Upper lobe of right lung (tissue), 1 donor: ENCODE data around the gene ESR1. TPM values are rescaled to one million over a fixed set of nuclear protein-coding genes. Genes with fewer than 3 reads are reported as not detected.

Experiments used
- ATAC-seq: fragments of 200-7000 bp; cut with Tn5 transposase; one replicate; pipeline ENCODE4 v1.9.1; 2020; ENCODE audit warnings: mild to moderate bottlenecking, moderate library complexity
- DNase-seq: peaks from one replicate; pipeline ENCODE4 v3.0.0-alpha.2; 2020
- H3K27ac ChIP-seq: fragments of 200-600 bp; one replicate; pipeline ENCODE4 v1.8.0; 2022
- H3K27me3 ChIP-seq: fragments of 200-600 bp; one replicate; pipeline ENCODE4 v1.8.0; 2022; ENCODE audit warnings: mild to moderate bottlenecking
- H3K36me3 ChIP-seq: fragments of 200-600 bp; one replicate; pipeline ENCODE4 v1.8.0; 2022
- H3K4me1 ChIP-seq: fragments of 200-600 bp; one replicate; pipeline ENCODE4 v1.8.0; 2022
- H3K4me3 ChIP-seq: fragments of 200-600 bp; one replicate; pipeline ENCODE4 v1.8.0; 2022; ENCODE audit warnings: mild to moderate bottlenecking
- H3K9me3 ChIP-seq: fragments of 200-600 bp; one replicate; pipeline ENCODE4 v1.8.0; 2022
- CTCF ChIP-seq: fragments of 200-600 bp; IDR thresholded peaks from one replicate; pipeline ENCODE4 v1.8.0; 2022; ENCODE audit warnings: antibody characterized with exemption
- intact Hi-C: fragments of 100-400 bp; cut with DNase I; formaldehyde crosslinking; loops from one replicate; pipeline ENCODE4 v1.11.0; 2022
- total RNA-seq: library from RNA; stranded (reverse); fragmentation: NEBNext Ultra II Directional; extraction: Animal tissue kit (Norgen Biotek cat#: 25700); gene quantifications from one replicate; pipeline ENCODE4 v1.2.1, GENCODE V29; 2021
- donor health status: DM: no; HTN: yes; CAD: no; lungs with severe emphysema.

Gene ESR1
- total RNA-seq, 1 donor from 2014 or later = 5.7 TPM

GRCh38 chr6:151998784-151999183, 191.3 kb downstream of the ESR1 start:
- ATAC-seq (no peak), DNase-seq (no peak)
- intact Hi-C loops = no loop called here
- Histone ChIP-seq H3K4me1 (no peaks in the 10 kb centered on the region), H3K9me3 (no peaks in the 10 kb centered on the region), H3K27me3 (no peaks in the 10 kb centered on the region), H3K27ac (no peak overlapping the region), H3K36me3 (no peaks in the 10 kb centered on the region), H3K4me3 (no peak overlapping the region)
- TF ChIP-seq CTCF = no peak

GRCh38 chr6:151999194-151999593, 191.7 kb downstream of the ESR1 start:
- no peak overlapping the region for H3K27ac ChIP-seq
- ATAC-seq (no peak), DNase-seq (no peak)
- no peaks in the 10 kb centered on the region for H3K27me3 ChIP-seq
- intact Hi-C loops = no loop called here
- H3K4me1 ChIP-seq = no peaks in the 10 kb centered on the region
- no peaks in the 10 kb centered on the region for H3K9me3 ChIP-seq
- TF ChIP-seq CTCF = no peak
- no peak overlapping the region for H3K4me3 ChIP-seq
- H3K36me3 ChIP-seq = no peaks in the 10 kb centered on the region

- Histone ChIP-seq H3K4me3 (no peak overlapping the region), H3K27ac (no peak overlapping the region), H3K27me3 (no peaks in the 10 kb centered on the region), H3K9me3 (no peaks in the 10 kb centered on the region), H3K36me3 (no peaks in the 10 kb centered on the region), H3K4me1 (no peaks in the 10 kb centered on the region)
- DNase-seq (no peak), ATAC-seq (no peak)
- intact Hi-C loops = no loop called here
- no peak for TF ChIP-seq CTCF
Observed at GRCh38 chr6:152001408-152001807, 193.9 kb downstream of the ESR1 start.

GRCh38 chr6:152002306-152002705, 194.8 kb downstream of the ESR1 start:
- Histone ChIP-seq H3K4me3 (no peak overlapping the region), H3K27me3 (no peaks in the 10 kb centered on the region), H3K9me3 (no peaks in the 10 kb centered on the region), H3K36me3 (no peaks in the 10 kb centered on the region), H3K27ac (no peak overlapping the region), H3K4me1 (no peaks in the 10 kb centered on the region)
- ATAC-seq = no peak
- TF ChIP-seq CTCF = no peak
- intact Hi-C loops = no loop called here
- no peak for DNase-seq

GRCh38 chr6:152004036-152004566, 196.6 kb downstream of the ESR1 start:
- H3K4me1 ChIP-seq = no peaks in the 10 kb centered on the region
- H3K27me3 ChIP-seq = no peaks in the 10 kb centered on the region
- TF ChIP-seq CTCF = no peak
- H3K36me3 ChIP-seq = no peaks in the 10 kb centered on the region
- DNase-seq (no peak), ATAC-seq (no peak)
- intact Hi-C loops = no loop called here
- no peak overlapping the region for H3K27ac ChIP-seq
- H3K9me3 ChIP-seq = no peaks in the 10 kb centered on the region
- no peak overlapping the region for H3K4me3 ChIP-seq

- ATAC-seq = no peak
- H3K4me3 ChIP-seq = no peak overlapping the region
- no peak overlapping the region for H3K27ac ChIP-seq
Observed at GRCh38 chr6:152004896-152005295, 197.4 kb downstream of the ESR1 start.

More at GRCh38 chr6:152004896-152005295, 197.4 kb downstream of the ESR1 start:
- no peak for DNase-seq
- no peaks in the 10 kb centered on the region for H3K9me3 ChIP-seq
- no peaks in the 10 kb centered on the region for H3K27me3 ChIP-seq
- no peaks in the 10 kb centered on the region for H3K4me1 ChIP-seq
- H3K36me3 ChIP-seq = no peaks in the 10 kb centered on the region
- intact Hi-C loops = no loop called here
- TF ChIP-seq CTCF = no peak
